ENCODE measurements around the gene GABRQ.
A peak's percentile ranks its signal among the peaks of the same experiment; 100 is the strongest.

Gene GABRQ

DNA sequence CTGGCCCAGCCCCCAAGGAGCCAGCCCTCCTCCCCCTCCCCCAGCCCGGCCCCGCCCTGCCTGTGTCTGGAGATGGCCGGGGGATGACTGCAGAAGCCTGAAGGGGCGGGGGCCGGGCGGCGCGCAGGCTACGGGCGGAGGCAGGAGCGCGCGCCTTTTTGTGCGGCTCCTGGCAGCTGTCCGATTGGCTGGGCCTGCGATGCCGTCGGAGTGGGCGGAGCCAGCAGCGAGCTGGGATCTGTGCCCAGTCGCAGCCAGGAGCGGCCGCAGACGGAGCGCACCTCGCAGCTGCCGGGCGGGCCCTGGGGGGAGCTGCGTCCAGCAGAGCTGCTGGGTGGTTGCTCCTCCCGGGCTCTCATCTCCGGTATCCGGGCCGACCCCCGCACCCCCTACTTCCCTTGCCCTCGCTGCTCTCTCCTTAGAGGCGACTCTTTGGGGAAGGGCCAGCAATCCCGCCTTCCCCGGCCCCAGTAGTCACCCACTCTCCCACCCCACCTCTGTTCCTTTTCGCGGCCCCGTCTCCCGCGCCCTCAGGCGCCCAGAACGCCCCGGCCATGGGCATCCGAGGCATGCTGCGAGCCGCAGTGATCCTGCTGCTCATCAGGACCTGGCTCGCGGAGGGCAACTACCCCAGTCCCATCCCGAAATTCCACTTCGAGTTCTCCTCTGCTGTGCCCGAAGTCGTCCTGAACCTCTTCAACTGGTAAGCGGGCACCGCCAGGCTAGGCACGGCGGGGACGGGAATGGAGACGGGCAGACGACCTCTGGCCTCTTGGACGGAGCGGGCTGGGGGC, at the start of gene GABRQ:
GABRQ (plus strand) TSS at position 247 of the 794 bp plus-strand sequence; CDS start at position 555, 308 bp downstream.
- no peak for DNase-seq (ENCODE audit: low spot score)

DNA sequence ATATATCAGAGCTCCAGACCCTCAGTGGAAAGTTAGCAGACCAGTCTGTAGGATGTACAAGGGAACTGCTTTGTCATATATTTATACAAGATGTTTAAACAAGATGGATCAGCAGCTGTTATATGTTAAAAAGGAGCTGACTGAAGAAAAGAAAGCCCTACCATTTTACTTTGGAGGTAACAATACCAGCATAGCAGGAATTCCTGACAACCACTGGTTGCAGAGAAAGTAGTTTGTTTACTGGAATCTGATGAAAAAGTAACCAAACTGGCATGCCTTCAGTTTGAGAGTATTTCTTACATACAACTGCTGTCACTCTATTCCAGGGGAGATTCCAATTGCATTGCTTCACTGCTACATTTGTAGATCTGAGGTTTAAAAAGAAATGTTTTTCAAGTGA, 49.5 kb upstream of the GABRQ start:
- DNase-seq (ENCODE audit: low spot score): no peak

DNA sequence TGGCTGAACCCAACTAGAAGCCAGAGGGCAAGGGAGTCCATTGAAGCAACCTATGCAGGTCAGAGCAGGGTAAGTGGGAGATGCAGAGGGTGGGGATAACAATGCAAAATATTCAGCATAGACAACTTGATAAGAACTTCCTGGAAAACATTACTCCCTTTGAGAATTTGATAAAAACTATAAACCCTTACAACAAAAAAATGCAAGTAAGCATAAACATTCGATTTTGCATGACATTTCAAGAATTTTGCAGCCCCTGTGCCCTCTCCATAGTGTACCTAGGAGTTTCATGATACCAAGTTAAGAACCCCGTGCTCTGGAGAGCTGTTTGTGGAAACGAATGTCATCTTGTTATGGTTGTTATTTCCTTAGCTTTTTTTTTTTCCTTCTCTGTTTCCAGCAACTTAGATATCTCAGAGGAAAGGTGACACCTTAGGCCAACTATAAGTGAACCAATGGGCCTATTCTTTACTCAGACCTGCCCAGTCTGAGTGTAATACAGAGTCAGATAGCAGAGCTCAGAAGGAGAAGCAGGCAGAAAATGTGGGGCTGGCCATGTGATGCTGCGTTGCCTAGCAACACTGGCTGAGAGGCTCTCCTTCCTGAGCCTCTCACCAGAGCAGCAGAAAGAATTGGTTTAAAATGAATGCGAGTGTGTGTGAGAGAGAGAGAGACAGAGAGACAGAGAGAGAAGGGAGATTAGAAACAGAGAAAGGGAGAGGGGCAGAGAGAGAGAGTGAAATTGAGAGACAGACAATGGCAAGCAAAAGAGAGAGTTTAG, 36.7 kb upstream of the GABRQ start:
- DNase-seq (ENCODE audit: low spot score): no peak

DNA sequence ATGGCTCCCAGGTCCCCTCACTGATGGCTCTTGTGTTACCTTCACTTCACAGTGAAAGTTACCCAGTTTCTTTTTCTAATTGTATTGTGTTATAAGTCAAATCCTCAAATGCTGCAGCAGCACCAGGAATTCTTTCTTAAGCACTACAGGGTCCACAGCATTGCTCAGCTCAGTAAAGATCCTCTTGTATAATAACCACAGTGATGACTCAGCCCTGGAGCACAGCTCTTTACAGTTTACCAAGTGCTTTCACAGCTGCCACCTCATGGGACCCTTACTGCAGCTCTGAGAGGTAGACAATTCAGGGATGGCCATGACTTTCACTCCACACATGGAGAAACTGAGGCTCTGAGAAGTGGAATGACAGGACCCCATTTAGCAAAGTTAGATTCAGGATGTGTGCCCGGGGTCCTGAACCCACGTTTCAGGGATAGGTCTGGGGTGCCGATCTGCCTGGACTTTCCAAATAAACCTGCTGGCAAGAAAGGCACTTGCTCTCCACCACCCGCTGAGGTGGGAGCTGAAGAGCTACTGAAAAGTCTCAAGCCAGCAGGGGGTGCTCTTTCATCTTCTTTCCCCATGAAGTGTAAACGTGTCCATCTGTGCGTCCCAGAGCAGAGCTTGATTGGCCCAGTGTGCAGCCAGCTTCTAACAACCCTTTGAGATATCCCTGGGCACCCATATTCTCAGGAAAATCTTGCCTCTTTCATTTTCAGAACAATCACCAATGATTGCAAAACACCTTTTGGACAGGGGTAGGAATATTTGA, 35.7 kb upstream of the GABRQ start:
- peak; percentile 4 for DNase-seq (ENCODE audit: low spot score)

DNA sequence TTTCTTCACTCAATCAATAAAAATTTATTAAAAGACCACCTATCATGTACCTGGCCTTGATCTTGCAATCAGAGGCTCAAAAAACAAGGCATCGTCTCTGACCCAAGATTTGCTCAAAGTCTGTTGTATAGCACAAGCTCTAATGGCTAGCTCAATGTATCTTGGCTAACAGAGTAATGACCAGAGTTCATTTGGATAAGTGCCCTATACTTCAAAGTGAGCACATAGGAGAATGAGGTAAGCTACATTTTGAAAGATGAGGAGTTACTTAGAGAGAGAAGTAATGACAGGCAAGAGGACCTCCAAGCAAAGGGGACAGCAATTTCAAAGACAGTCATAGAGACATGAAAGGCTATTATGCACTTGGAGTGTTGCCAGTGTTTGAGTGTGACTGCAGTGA, 22.9 kb upstream of the GABRQ start:
- no peak for DNase-seq (ENCODE audit: low spot score)

DNA sequence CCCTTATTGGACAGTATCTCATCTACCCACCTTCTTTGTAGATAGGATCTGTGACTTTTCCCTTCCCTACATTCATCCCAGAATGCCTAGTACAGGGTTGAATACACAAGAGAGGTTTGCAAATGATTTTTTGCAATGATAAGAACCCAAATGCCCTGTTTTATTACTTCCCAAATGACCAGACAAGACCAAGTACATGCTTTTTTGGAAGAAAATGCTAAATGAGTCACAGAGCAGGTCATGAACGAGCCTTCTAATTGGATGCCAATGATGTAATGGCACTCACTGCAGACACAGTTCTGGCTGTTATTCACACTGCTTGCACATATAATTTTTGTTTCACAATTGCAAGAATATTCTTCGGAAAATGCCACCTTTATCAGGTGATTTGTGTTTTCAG, 17.8 kb upstream of the GABRQ start:
- DNase-seq (ENCODE audit: low spot score): no peak

DNA sequence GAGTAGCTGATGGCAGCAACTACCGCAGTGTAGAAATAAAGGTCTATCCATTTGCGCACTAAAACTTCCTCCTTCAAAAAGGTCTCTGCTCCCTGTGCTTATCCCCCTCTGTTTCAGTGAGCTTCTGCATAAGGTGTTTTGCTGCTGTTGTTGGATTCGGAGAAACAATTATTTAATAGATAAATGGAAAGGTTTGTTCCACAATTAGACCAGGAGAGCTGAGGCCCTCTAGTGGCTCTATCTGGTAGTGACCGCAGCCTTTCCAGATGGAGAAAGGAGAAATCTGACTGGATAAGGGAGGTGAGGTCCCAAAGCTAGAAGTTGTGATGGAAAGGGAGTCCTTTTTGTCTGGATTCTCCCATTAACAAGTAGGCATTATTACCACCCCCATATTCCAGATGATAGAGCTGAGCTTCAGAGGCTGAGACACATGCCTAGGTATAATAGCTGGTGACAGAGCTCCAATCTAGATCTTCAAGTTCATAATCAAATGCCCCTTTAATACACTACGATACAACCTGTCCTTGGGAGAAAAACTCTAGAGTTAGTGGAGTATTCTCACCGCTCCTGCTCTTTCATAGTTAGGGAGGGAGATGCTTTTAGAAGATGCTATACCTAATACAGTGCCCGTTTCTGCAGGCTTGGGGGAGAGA, 5.1 kb upstream of the GABRQ start:
- peak; percentile 13 for DNase-seq (ENCODE audit: low spot score)

DNA sequence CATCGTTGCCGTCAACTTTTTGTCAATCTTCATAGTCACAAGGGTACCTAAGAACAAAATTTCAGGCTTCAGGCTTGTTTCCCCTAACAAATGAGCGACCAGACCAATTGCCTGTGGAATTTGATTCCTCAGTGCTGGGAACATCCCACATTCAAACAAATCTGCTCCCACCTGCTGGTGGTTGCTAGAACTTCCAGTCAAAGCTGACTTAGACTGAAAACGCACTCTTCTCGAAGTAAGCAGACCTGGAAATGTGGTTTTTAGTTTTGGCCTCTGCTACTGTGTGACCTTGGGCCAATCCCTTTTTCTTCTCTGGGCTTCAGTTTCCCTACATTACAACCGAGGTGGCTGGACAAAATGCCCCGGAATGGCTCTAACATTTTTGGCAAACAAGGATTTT, 1.8 kb upstream of the GABRQ start:
- DNase-seq (ENCODE audit: low spot score): peak; percentile 30

DNA sequence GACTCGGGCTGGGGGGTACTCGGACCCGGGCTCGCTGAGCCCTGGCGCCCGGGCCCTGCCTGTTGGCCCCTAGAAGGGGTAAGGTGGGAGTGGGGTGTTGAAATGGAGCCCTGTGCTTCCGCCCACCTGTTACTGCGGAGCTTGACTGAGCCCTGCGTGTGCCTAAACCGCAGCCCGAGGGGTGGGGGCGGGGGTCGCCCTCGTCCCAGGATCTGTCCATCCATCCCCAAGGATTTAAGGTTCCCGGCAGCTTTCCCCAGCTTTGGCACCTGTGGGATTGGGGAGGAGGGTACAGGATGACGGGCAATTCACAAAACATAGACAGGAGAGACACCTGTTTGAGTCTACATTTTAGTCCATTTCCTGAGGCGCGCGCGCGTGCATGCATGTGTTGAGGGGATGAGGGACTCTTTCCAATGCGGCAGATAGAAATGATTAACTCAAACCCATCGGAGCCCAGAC, 779 bp downstream of the GABRQ start:
- no peak for DNase-seq (ENCODE audit: low spot score)

DNA sequence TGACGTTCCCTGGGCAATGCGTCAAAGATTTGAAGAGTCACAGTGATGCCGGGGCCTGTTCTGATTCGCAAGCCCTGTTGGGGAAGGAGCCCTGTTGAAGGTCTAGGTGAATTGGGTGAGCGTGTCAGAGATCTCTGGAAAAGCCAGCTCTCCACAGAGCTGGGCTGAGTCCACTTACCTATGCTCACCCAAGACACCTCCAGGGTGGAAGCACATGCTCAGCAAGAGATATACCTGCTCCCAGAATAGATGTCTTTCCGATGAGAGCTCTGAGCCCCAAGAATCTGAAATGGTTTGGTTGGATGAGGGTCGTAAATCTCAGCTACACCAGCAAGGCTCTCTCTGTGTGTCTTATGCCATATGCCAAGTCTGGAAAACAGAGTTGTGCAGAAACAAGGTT, 1.7 kb downstream of the GABRQ start:
- no peak for DNase-seq (ENCODE audit: low spot score)

DNA sequence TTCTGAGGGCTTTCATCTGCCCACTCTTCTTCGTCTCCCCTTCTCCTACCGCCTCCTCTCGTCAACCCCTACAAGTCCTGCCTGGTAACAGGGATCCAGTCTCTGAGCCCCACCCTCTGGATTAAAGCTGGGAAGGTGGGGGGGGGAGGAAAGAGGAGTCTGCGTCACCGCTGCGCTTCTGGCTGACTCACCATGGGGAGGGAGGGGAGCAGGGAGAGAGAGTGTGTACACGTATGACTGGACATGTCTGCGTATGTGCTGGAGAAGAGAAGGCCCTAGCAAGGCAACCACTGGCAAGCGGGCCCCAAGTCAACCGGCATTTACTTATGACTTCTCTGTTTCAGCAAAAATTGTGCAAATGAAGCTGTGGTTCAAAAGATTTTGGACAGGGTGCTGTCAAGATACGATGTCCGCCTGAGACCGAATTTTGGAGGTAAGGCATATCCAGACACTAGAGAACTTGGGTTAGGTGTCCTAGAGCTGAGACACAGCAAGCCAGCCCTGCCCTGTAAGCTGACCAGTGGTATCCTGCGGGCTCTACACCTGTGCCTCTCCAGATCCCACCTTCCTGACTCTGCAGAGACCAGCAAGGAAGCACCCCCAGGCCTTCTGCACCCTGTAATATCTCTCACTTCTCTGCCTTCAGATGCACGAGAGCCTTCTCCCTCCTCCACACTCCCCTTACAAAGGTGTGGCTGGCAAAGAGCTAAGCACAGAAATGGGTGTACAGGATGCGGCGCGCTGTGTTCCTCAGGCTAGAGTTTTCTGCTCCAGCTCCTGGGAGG, 2.5 kb downstream of the GABRQ start:
- DNase-seq (ENCODE audit: low spot score): no peak

DNA sequence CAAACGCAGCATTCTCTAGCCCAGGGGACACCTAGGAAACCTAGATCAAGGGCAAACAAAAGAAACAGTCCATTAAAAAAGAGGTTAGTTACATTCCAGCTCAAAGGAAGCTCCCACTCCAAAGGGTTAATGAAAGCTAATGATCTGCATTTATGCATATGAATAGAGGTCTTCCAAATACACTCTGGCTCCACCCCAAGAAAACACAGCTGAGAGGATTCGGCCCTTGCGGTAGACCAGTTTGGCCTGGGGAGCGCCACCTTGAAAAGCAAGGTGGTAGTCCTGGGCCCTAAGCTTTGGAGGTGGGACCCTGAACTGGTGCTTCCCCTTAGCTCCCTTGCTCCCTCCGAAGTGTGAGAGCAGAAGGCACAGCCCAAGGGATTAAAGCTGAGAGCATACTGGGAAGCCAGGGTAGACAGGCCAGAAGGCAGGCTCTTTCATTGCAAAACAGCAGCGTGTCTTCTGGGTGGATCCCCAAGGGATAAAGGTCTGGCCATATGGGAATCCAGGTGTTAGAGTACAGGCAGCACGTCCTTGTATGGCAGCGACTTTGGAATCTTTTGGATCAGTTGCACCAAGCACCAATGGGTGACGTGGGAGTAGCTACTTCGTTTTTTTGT, 3.7 kb downstream of the GABRQ start:
- DNase-seq (ENCODE audit: low spot score): no peak

DNA sequence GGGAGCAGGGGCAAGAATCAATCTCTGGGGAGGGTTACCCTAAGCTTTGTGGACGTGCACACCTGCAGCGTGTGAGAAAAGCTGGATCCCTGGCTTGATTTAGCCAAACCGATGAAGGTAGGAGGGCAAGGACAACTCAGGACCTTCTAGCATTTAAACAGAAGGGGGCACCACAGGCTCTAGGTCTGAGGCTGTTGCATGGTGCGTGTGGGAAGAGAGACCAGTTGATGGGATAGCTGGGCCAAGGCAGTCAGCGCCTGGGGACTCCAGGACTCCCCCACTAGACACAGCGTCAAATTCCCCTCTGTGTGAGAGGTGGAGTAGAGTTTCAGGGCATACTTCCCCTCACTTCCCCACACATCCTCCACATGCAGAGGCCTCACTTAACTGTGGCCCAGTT, 4.3 kb downstream of the GABRQ start:
- DNase-seq (ENCODE audit: low spot score): no peak

DNA sequence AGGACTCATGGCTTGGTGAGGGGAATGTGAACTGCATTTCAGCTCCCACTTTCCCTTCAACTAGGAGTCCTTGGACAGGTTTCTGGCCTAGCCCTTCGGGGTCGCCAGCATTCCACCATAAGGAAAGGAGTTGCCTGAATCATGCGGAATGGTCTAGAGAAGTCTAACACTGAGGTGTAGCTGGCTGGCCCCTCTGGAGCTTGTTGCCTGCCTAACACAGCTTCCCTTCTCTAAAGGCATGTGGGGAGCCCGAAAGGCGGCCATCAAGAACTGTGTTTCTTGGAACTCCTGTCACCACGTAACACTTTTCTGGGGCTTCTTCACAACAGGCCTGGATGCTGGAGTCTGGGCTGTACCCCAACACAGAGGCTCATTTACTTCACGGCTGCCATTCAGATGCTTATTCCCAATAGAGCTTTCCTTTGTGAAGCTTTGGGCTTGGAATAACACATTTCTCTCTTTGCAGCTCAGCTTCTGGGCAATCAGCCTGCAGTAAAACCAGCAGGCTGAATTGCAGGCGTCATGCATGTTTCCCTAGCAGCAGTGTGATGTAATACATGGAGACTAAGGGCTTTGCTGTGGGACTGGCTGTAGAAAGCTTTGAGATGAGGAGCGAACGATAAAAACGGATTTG, 5.4 kb downstream of the GABRQ start:
- no peak for DNase-seq (ENCODE audit: low spot score)

DNA sequence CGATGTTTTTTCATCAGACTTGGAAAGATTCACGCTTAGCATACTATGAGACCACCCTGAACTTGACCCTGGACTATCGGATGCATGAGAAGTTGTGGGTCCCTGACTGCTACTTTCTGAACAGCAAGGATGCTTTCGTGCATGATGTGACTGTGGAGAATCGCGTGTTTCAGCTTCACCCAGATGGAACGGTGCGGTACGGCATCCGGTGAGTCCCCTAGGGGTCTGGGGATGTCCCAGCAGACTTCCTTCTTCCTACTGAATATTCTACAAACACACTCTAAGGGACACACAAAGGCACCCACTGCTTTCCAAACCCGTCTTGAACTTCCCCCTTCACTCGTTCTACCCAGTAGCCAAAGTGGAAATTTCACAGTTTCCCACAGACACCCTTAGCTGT, 9.3 kb downstream of the GABRQ start:
- no peak for DNase-seq (ENCODE audit: low spot score)

DNA sequence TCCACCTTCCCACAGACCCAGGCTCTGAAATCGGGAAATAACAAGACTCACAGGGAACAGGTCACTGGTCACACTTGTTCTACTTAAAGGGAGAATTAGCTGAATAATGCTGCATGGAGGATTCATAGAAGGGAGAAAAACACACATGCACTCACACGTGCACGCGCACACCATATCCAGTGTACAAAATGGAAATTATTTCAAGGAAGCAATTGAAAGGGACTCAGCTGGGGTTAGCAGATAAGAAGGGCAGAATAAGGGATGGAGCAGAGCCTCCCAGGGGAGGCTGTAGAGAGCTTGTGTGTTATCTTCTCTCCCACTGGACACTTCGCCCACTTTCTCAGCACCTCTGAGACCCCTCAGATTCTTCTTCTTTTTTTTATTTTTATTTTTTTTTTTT, 10.3 kb downstream of the GABRQ start:
- DNase-seq (ENCODE audit: low spot score): no peak

DNA sequence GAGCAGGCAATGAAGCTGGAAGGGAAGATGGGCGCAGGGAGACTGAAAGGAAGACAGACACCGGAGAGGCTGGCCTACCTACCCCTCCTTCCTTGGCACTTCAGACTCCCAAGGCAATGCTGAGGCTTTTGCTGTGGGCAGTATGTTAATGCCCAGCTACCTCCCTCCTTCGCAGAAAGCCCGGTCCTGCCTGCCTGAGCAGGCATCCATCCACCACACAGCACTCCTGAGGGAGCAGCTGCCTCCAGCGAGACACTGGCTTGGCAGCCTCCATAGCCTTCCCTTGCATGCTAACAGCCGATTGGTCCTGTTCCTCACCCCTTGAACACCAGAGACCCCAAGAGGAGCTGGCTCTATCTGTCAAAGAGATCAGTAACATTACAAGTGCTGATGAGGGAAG, 14.4 kb downstream of the GABRQ start:
- no peak for DNase-seq (ENCODE audit: low spot score)

DNA sequence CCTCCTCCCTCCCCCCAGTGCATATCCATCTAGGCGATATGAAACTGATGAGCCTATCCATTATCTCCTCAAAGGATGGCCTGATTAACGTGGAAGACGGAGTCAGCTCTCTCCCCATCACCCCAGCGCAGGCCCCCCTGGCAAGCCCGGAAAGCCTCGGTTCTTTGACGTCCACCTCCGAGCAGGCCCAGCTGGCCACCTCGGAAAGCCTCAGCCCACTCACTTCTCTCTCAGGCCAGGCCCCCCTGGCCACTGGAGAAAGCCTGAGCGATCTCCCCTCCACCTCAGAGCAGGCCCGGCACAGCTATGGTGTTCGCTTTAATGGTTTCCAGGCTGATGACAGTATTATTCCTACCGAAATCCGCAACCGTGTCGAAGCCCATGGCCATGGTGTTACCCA, 14.8 kb downstream of the GABRQ start:
- no peak for DNase-seq (ENCODE audit: low spot score)

DNA sequence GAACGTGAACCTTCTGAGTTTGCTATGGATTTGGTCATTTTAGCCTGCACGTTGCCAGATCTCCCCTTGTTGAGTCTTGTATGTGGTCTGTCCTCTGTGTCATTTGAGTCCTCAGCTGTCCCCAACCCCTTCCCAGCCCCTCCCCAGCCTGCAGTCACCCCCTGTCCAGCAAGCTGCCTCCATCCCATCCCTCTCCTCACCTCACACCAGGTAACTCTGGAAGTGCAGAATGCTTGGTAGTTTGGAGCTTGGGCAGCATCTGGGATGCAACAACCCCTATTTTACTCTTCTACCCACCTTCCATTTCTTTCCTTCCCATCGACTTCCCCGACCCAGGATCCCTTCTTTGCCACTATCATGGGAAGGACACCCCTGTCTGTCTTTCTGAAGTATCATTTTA, 18.4 kb downstream of the GABRQ start:
- no peak for DNase-seq (ENCODE audit: low spot score)

DNA sequence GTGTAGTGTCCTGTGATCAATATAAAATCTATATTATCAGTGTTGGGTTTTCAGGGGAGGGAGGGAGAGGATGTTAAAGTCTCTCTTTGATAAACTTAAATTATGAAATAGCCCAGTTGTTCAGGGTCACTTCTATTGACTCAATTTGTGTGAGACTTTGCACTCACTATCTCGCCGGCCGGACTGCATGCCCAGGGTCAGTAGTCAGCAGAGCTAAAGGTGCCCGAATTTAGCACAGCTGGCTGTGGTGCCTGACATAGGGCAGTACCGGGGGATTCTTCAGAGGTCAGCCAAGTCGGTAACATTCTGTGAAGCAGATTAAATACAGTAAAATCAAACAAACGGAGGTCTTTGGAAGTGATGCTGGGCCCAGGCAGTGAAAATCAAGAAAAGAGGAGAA, 19.2 kb downstream of the GABRQ start:
- no peak for DNase-seq (ENCODE audit: low spot score)

Measured in COLO829 (cell line).